Neural progenitor cell (in vitro differentiated cells): ENCODE data around the gene IRF7.

Source experiments
- EZH2 ChIP-seq: fragments of 200-600 bp; sonication (generic); IDR thresholded peaks from 2 replicates; pipeline ENCODE4 v1.6.1; 2017; ENCODE audit warnings: antibody characterized with exemption, mild to moderate bottlenecking, moderate library complexity
- EZH2phosphoT487 ChIP-seq: fragments of 200-600 bp; sonication (generic); IDR thresholded peaks from 2 replicates; pipeline ENCODE4 v1.6.1; 2017; ENCODE audit warnings: antibody characterized with exemption
- TF ChIP-seq, protein P1 (sequence below): fragments of 200-600 bp; sonication (generic); IDR thresholded peaks from 2 replicates; pipeline ENCODE4 v1.5.1; 2017; ENCODE audit warnings: antibody characterized with exemption, mild to moderate bottlenecking

DNA sequence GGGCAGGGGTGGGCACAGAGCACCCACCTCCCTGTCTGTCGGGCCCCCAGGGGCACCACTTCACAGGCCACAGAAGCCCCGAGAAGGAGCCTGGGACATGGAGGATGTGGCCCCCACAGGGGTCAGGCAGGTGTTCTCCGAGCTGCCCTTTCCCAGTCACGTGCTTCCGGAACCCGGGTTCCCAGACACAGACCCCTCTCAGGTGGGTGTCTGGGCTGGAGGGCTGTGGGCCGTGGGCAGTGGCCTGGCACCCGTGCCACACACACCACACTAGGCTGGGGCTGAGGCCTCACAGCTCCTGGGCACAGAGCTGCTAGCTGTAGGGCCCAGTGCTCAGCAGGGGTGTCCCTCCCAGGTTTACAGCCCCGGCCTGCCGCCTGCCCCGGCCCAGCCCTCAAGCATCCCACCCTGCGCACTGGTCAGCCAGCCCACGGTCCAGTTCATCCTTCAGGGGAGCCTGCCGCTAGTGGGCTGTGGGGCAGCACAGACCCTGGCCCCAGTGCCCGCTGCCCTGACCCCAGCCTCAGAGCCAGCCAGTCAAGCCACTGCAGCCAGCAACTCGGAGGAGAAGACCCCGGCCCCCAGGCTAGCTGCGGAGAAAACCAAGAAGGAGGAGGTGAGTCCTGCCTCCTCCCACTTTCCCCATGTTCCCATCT is 5.5 kb downstream of the IRF7 start:
- TF ChIP-seq EZH2phosphoT487 (no peak), EZH2 (no peak)
- TF ChIP-seq, protein P1, sequence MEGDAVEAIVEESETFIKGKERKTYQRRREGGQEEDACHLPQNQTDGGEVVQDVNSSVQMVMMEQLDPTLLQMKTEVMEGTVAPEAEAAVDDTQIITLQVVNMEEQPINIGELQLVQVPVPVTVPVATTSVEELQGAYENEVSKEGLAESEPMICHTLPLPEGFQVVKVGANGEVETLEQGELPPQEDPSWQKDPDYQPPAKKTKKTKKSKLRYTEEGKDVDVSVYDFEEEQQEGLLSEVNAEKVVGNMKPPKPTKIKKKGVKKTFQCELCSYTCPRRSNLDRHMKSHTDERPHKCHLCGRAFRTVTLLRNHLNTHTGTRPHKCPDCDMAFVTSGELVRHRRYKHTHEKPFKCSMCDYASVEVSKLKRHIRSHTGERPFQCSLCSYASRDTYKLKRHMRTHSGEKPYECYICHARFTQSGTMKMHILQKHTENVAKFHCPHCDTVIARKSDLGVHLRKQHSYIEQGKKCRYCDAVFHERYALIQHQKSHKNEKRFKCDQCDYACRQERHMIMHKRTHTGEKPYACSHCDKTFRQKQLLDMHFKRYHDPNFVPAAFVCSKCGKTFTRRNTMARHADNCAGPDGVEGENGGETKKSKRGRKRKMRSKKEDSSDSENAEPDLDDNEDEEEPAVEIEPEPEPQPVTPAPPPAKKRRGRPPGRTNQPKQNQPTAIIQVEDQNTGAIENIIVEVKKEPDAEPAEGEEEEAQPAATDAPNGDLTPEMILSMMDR = no peak
